IPS-NIHi7 (cell line): ENCODE results near the gene HNF4A.

ENCODE experiments used
- DNase-seq: peaks from one replicate; pipeline ENCODE4 v3.0.0; 2012; ENCODE audit warnings: mixed read lengths; ENCODE audit errors: extremely low spot score

Gene HNF4A

DNA sequence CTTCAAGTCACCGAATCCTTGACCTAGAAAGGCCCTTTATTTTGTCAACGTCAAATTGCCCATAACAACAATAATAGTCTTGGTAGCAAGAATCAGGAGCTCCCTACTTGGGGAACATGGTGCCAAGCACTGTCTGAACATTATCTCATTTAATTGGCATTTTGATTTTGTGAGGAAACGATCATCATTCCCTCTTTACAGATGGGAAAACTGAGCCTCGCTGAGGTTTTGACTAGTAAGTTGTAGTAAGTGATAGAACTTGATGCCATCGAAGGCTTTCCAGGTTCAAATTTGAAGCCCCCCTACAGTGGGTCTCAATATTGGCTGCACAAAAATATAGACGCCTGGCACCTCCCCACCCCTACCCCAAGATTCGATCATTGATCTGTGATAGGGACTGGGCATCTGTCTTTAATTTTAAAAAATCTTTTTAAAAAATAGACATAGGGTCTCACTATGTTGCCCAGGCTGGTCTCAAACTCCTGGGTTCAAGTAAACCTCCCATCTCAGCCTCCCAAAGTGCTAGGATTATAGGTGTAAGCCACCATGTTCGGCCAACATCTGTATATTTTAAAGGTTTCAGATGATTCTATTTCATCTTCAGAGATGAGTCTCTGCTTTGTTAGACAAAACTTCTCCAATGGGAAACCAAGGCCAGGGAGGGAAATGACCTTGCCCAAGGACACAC is 36.7 kb downstream of the HNF4A start:
- DNase-seq, result no peak

DNA sequence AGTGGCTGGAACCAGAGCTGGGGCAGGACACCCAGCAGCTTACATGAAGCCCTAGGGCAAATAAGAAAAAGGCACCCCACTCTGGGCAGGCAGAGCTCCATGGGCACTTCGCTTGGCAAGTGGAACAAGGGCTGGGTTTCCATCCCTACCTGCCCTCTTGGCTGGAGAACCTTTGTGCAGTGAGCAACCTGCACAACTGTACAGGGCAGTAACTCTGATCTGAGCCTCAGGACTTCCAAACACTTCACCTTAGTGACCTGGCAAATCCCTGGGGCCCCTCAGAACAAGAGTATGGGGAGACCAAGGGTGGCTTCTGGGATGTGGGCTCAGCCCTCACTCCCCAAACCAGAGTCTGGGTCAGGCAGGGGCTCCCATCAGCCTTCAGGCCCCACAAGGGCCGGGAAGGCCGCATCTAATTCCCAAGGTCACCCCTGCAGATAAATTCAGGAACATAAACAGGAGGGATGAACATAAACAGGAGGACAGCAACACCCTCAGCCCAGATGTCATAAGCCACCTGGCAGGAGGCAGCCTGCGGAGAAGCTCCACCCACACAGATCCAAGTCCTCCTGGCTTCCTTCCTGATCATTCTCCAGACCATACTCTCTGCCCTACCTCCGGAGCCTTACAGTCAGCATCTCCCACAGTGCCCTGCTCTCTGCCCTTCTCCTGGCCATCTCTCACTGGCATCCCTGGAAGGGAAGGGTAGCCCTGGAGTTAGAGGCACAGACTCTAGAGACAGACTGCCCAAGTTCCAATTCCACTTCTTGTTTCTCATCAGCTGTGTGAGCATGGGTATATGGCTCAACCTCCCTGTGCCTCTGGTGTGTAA is 37.5 kb downstream of the HNF4A start:
- DNase-seq, result no peak

DNA sequence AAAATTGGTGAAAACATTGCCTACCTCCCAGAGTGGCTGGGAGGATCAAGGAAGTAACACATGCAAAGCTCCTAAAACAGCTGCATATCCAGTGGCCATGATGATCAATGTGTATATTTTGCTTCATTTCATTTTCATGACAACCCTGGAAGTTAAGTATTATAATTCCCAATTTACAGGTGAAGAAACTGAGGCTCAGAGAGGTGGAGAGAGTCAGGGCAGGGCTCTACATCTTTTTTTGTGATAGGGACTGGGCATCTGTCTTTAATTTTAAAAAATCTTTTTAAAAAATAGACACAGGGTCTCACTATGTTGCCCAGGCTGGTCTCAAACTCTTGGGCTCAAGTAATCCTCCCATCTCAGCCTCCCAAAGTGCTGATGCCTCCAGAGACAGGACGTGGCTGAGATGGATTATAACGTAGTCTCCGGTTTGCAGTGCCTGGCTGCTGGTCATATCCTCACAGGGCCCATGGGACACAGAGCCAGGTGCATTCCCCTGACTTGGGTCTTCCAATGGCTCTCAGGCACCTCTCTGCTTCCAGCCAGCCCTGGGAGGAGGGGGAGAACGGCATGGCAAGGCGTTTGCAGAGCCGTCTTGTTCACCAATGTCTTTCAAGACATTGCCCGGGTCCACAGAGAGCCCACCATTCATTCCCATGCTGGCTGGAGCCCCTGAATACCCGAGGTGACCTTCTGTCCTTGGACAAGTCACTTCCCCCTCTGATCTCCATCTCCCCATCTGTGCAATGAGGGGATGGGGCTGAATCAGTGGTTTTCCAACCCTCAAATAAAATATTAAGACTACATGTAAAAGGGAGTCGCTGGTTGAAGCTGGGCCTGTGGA is 38.3 kb downstream of the HNF4A start:
- DNase-seq, result no peak

DNA sequence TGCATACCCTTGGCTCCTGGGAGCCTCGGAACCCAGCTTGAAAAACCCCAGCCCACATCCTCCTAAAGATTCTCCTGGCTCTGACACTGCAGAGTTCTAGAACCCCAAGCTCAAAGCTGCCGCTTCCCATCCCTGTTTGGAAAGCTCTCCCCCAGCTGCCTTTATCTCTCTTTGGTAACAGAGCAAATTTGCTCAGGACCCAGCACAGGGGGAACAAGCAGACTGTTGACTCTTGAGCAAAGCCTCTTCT is 38.9 kb downstream of the HNF4A start:
- DNase-seq, result no peak

DNA sequence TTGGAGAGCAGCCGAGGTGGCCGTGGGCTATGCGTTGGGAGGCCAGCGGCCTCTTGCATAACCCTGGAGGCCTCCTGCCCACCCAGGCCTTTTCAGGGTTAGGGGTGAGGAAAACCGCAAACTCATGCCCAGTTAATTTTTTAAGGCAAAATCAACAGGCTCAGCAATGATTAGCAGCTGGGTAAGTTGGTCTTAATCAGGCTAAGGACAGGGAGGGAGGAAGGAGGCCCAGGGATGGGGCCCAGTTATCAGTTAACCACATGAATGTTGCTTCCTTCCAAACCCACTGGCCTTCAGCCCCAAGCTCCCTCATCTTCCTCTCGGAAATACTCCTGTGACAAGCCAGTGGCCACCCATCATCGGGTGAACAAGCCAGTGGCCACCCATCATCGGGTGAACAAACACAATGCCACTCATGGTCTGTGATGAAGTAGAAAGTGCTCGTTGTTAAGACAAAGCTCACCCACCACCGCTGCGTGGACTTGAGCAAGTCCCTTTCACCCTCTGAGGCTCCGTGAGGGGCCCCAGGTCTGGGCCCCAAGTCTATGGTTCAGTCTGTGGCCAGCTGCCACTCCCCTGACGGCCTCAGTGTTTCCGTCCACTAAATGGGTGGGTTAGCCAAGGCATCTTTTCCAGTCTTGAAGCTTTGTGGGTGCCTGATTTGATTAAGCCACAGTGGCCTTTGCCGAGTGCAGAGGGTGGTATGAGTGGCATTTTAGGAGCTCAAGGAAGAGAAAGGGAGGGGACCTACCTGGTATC is 39.4 kb downstream of the HNF4A start:
- no peak for DNase-seq

DNA sequence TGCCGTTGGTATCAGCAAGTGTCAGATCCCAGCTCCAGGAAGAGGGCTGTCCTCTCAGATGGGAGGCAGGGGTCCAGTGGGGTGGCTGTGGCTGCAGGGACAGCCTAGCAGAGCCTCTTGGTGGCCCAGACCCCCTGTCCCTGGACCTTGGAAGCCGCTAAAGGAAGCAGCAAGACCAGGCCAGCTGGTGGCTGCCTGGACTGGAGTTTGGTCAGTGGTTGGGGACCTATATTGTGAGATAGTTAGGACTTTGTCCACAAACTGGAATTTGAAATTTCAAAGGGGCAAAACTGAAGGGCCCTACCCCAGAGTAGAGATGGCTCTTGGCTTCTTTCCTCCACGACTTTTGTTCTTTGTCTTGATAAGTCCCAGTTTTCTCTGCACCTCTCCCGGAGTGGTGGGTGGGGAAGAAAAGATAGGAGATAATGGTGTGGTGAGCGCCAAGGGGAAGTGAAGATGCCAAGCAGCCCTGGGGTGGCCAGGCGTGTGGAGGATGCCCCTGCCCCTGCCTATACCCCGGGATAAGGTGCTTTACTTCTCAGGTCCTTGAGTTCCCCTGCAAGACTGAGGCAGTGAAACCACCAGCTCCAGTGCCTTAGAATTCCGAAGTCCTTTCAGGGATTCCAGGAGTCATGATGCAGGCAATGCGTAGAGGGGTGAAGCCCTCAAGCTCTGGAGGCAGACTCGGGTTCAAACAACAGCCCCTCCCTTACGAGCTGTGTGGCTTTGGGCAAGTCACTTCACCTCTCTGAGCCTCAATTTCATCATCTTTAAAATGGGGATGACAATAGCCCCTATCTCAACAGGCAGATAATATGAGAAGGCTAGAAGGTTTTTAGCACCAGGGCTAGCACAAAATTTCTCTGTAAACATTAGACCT is 40.2 kb downstream of the HNF4A start:
- no peak for DNase-seq

DNA sequence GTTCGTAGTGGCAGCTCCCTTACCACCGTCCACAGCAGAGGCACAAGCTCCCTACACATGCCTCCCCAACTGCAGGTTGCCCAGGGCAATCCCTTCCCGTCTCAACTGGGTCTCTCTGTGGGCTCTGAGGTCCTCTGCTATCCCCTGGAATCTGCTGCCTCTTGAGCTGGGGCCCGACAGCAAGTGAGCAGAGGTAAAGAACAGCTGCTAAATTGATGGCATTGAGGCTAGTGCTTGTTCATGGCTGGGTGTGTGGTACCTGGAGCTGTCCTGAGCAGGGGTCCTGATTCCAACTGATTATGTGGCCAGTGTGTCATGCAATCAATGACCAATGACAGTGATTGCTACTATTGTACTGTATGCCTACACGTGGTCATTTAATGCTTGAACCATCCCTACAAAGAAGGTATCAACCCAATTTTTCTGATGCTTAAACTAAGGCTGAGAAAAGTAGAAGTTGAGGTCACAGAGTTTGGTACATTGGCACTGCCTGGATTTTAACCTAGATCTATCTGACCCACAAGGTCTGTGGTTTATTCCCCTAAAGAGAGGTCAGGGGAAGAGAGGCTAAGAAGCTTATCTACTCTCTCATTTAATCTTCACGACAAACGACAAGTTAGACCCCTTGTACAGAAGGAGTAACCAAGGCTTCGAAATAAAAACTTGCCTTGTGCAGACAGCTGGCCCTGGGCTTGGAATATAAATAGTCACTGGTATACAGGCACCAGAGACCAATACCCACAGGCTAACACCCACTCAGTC is 41.1 kb downstream of the HNF4A start:
- no peak for DNase-seq

DNA sequence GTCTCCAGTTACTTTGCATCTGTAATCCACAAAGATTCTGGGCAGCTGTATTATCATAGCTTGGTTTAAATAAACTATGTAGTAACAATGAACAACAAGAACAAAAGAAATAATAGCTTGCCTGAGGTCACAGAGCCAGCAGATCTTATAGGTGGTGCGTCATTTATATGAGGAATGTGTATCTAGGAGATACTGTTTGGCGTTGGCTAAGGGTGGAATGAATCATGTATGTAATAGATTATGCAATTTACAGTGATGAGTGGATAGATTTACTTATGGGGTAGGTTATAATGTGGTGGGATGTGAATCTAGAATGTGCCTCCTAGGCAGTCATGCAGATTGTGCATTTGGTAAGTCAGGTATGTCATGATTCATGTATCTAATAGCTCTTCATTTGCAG is 42.8 kb downstream of the HNF4A start:
- DNase-seq, result no peak

DNA sequence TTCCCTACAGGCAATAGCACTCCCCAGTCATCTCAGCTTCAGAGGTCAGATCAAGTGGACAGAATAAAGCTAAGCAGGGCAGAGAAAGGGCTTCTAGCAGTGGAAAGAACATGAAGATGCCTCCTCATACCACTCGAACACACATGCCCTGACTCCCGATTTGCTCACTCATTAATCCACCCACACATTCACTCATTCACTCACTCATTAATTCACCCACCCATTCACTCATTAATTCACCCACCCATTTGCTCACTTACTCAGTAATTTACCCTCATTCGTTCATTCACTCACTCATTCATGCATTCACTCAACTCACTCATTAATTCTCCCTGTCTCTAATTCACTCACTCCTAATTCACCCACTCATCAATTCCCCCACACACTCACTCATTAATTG is 43.9 kb downstream of the HNF4A start:
- no peak for DNase-seq

DNA sequence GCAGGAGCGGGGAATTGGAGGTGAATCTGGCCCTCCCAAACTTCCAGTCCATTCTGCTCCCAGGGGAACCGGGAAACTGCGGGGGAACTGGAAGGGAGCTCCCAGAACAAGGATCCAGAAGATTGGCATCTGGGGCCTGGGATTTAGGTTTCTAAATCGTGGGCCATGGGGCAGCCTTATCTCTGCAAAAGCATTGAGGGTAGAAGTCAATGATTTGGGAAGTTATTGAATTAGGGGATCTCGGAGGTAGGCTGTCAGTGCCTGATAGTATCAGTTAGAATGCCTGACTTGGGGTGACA is 45.1 kb downstream of the HNF4A start:
- no peak for DNase-seq

DNA sequence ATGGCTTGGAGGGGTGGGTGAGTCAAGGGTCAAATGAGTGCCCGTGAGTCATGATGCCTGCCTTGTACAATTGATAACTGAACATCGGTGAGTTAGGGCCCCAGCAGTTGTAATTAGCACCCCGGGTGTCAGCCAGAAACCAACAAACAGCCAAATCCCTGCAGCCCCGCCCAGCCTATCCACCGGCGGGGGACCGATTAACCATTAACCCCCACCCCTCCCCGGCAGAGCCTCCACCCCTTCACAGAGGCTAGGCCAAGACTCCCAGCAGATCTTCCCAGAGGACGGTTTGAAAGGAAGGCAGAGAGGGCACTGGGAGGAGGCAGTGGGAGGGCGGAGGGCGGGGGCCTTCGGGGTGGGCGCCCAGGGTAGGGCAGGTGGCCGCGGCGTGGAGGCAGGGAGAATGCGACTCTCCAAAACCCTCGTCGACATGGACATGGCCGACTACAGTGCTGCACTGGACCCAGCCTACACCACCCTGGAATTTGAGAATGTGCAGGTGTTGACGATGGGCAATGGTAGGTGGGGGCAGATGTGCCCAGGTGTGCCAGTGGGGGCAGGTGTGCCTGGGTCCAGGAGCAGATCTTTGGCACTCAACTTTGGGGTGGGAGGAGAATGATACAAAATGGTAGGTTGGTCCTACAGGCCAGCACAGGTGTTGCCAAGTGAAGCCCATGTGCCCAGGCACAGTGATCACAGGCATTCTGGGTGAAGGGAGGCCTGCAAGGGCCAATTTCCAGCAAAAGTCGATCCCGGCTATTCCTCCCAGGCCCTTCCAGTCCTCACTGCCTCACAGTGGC is 45.7 kb downstream of the HNF4A start:
- no peak for DNase-seq

DNA sequence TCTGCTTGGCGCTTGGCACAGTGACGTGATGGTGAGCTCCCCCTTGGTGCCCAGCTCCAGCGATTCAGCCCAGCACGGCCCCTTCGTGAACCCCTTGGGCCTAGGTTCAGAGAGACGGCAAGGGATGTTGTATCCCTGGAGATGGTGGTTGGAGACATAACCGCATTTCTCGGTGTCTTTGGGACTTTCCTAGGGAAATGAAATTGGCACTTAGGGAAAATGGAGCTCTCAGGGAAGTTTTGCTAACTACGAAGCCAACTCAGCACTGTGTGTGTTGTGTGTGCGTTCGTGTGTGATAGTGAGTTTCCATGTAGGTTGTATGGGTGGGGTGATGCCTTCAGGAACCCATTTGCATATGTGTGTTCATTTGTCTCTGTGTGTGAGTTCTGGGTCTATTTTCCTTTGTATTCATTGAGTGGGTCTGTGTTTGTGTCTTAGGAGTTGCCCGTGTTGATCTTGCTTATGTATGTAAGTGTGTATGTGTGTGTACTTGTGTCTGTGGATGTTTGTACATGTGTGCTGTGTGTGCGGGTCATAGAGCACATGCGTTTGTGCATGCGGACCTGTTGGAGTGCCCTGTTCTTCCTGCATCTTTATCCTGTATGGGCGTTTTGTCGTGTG is 46.4 kb downstream of the HNF4A start:
- DNase-seq, result no peak

DNA sequence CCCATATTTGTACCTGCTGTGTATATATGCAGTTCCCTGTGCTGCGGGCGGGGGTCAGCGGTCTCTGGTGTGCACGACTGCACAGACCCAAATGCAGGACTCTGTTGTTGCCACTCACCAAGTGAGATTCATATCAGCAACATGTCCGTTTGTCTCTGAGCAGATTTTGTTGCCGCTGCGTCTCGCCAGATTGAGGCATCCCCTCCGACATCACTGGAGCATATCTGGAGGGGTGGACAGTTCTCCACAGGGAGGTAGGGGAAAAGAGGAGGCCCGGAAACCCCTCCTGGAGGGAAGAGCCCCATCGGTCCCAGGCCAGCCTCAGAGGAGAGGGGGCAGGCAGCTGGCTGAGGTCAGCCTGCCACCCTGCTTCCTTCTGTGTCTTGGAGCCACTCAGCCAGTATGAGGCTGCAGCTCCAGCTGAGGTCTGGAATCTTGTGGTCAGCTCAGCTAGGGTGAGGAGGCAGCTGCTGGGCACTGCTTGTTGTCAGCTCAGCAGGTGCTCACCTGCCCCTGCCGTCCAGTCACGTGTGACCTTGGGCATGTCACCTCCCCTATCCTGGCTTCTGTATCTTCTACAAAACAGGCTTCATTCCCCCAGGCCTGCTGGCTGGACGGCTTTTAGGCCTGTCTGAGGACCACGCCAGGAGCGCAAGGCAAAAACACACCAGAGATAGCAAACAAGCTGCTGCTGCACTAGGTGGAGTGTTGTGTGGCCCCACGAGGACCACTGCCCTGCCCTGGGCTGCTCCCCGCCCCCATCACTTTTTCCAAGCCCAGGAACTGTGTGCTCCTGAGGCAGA is 47.1 kb downstream of the HNF4A start:
- DNase-seq, result no peak

DNA sequence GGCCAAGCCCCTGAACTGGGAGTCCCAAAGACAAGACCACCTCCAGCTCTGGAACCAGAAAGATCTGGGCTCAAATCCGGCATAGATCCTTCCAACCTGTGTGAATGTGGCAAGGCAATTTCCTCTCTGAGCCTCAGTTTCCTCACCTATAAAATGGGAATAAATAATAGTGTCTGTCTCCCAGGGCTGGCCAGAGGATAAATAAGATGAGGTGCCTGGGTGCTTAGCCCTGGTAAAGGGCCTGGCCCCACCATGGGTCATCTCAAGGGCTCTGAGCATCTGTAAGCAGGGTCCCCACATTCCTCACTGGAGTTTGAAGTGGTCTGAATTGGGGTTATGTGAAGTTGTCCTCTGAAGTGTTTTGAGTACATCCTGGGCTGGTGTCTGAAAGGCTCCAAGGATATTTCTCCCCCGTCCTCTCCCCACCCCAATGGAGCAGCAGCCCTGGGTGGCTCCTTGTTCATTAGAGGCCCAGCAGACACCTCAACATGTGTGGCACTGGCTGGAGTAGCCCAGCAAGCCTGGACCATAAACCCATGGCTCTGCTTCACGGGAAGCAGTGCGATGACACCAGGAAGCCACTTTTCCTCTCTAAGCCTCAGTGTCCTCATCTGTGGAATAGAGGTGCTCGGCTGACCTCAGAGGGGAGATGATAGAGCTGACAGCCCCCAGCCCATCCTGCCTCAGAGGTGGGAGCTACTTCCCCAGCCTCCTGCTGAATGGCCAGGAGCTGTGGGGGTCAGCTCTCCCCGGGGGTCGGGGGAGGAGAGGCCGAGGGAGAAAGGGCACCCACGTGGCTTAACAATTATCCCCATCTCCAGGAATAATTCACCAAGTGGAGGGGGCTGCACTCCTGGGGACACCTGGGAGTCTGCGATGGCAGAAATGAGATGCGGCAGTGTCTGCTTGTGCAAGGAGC is 48.0 kb downstream of the HNF4A start:
- DNase-seq, result no peak

DNA sequence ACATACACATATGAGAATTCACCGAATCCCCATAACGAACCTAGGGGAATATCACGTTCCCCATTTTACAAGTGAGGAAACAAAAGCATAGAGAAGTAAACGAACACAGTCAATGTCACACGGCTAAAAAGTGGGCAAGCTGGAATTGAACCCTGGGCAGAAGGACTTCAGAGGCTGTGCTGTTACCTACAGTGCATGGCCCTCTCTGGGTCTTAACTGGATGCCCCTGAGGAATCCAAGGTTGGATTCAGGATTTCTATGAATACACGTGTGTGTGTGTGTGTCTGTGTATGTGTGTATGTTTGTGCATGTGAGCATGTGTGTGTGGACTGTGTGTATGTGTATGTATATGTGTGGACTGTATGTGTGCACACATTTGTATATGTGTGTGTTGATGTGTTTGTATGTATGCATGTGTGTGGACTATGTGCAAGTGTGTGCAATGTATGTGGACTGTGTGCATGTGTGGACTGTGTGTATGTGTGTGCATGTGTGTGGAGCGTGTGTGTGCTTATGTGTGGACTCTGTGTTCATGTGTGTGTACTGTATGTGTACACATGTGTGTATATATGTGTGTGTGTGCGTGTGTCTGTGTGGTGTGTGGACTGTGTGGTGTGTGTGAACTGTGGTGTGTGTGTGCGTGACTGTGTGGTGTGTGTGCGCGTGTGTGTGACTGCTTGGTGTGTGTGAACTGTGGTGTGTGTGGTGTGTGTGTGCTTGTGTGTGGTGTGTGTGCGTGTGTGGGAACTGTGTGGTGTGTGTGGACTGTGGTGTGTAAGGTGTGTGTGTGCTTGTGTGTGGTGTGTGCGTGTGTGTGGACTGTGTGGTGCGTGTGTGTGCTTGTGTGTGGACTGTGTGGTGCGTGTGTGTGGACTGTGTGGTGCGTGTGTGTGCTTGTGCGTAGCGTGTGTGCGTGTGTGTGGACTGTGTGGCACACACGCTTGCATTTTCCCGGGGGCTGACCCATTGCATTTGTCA is 49.0 kb downstream of the HNF4A start:
- DNase-seq, result no peak

DNA sequence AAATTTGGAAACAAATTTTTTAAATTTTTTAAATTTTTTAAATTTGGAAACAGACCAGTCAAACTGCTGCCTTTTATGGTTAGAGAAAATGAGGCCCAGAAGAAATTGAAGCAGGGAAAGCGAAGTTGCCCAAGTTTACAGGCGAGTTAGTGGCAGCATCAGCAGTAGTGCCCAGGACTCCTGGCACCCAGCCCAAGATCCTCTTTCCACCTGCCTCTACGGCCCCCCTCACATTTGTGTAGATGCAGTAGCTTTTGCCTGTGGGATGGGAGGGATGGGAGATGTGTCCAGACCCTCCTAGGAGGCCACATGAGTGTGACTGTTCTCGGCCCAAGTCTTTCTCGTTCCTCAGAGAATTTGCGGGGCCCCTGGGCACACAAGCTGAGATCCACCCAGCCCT is 49.8 kb downstream of the HNF4A start:
- DNase-seq, result no peak
